HL-60 (cell line): ENCODE results near the gene EDN3.
A peak's percentile ranks its signal among the peaks of the same experiment; 100 is the strongest.

Source experiments
- DNase-seq, 2 experiments: peaks; one replicate each; pipeline ENCODE4 v3.0.0-alpha.2; 2010 to 2020; ENCODE audit warnings: low read depth in 1 of 2, low spot score in 1 of 2
- H3K27ac ChIP-seq: fragments of 250-450 bp; sonication (Bioruptor Pico); replicated peaks from 2 replicates; pipeline ENCODE4 v1.5.1; 2020; ENCODE audit warnings: mild to moderate bottlenecking, moderate library complexity
- H3K27me3 ChIP-seq: fragments of 250-450 bp; sonication (Bioruptor Pico); 2 replicates; pipeline ENCODE4 v1.5.1; 2021; ENCODE audit warnings: mild to moderate bottlenecking, moderate library complexity; ENCODE audit not compliant: insufficient read depth, poor library complexity, severe bottlenecking
- H3K4me3 ChIP-seq: replicated peaks from 2 replicates; pipeline ENCODE4 v1.5.1; 2011; ENCODE audit warnings: mild to moderate bottlenecking, control low read depth, low read length; ENCODE audit not compliant: insufficient read depth
- GABPA ChIP-seq: IDR thresholded peaks from 2 replicates; pipeline ENCODE4 v1.6.1; 2012; ENCODE audit warnings: low read depth
- POLR2AphosphoS5 ChIP-seq: IDR thresholded peaks from 2 replicates; pipeline ENCODE4 v1.6.1; 2012; ENCODE audit warnings: low read depth
- SPI1 ChIP-seq: IDR thresholded peaks from 2 replicates; pipeline ENCODE4 v1.6.1; 2012; ENCODE audit warnings: low read depth, mild to moderate bottlenecking, borderline replicate concordance
- TF ChIP-seq, protein P1 (sequence below): IDR thresholded peaks from 2 replicates; pipeline ENCODE4 v1.6.1; 2012; ENCODE audit warnings: low read depth; ENCODE audit not compliant: insufficient replicate concordance
- TF ChIP-seq, protein P2 (sequence below): IDR thresholded peaks from one replicate; pipeline ENCODE4 v1.5.1; 2011; ENCODE audit warnings: low read length, control low read depth, inconsistent platforms; ENCODE audit not compliant: insufficient read depth

Gene EDN3

DNA sequence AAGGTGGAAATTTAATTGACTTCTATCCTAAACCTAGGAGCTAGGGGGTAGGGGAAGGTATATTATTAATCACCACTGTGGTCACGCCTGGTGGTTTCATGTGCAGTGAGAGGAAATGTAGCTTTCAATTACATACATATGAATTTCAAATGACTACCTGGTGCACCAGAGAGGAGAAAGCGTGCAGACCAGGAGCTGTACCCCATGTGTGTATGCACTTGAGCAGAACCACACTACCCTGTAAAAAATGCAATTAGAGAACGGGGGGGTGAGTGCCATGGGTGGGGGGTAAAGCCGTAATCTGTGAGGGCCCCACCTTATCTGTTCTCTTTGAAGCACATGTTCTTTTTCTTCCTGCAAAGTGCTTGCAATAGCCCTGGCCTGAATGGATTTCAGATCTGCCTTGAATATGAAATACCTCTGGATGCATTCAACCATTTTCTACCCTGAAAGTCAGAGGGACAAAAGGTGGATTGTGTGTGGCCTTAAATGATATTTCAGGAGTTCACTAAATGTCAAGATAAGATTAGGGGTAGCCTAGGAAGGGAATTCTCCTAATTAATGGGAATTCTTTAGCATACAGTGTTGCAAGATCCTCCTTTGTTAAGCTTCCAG, 30.9 kb upstream of the EDN3 start:
- no peak for DNase-seq

DNA sequence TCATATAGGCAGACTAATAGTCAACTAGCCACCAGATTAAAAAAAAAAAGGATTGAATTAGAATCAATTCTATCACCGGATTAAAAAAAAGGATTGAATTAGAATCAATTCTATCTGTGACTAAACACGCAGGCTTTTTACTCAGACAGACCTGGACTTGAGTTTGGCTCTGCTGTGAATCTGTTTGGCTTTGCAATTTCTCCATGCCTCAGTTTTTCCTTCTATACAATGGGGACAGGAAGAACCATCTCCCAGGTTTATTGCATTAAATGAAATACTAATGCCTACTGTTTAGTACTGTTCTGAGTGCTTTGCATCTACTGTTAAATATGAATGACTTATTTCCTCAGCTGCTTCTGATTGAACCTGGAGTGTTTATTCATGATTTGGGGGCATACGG, 30.0 kb upstream of the EDN3 start:
- no peak overlapping the region for H3K27ac ChIP-seq
- no peak overlapping the region for H3K4me3 ChIP-seq
- TF ChIP-seq, protein P1, sequence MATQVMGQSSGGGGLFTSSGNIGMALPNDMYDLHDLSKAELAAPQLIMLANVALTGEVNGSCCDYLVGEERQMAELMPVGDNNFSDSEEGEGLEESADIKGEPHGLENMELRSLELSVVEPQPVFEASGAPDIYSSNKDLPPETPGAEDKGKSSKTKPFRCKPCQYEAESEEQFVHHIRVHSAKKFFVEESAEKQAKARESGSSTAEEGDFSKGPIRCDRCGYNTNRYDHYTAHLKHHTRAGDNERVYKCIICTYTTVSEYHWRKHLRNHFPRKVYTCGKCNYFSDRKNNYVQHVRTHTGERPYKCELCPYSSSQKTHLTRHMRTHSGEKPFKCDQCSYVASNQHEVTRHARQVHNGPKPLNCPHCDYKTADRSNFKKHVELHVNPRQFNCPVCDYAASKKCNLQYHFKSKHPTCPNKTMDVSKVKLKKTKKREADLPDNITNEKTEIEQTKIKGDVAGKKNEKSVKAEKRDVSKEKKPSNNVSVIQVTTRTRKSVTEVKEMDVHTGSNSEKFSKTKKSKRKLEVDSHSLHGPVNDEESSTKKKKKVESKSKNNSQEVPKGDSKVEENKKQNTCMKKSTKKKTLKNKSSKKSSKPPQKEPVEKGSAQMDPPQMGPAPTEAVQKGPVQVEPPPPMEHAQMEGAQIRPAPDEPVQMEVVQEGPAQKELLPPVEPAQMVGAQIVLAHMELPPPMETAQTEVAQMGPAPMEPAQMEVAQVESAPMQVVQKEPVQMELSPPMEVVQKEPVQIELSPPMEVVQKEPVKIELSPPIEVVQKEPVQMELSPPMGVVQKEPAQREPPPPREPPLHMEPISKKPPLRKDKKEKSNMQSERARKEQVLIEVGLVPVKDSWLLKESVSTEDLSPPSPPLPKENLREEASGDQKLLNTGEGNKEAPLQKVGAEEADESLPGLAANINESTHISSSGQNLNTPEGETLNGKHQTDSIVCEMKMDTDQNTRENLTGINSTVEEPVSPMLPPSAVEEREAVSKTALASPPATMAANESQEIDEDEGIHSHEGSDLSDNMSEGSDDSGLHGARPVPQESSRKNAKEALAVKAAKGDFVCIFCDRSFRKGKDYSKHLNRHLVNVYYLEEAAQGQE: no peak
- no peak for TF ChIP-seq POLR2AphosphoS5
- TF ChIP-seq GABPA: no peak
- TF ChIP-seq, protein P2, sequence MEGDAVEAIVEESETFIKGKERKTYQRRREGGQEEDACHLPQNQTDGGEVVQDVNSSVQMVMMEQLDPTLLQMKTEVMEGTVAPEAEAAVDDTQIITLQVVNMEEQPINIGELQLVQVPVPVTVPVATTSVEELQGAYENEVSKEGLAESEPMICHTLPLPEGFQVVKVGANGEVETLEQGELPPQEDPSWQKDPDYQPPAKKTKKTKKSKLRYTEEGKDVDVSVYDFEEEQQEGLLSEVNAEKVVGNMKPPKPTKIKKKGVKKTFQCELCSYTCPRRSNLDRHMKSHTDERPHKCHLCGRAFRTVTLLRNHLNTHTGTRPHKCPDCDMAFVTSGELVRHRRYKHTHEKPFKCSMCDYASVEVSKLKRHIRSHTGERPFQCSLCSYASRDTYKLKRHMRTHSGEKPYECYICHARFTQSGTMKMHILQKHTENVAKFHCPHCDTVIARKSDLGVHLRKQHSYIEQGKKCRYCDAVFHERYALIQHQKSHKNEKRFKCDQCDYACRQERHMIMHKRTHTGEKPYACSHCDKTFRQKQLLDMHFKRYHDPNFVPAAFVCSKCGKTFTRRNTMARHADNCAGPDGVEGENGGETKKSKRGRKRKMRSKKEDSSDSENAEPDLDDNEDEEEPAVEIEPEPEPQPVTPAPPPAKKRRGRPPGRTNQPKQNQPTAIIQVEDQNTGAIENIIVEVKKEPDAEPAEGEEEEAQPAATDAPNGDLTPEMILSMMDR: no peak
- no peak for TF ChIP-seq SPI1
- no peaks in the 10 kb centered on the region for H3K27me3 ChIP-seq
- DNase-seq: no peak

More for the DNA sequence above, 30.9 kb upstream of the EDN3 start:
- Histone ChIP-seq H3K27me3 (no peaks in the 10 kb centered on the region), H3K27ac (no peak overlapping the region), H3K4me3 (no peak overlapping the region)
- TF ChIP-seq POLR2AphosphoS5 (no peak), SPI1 (no peak), GABPA (no peak)
- TF ChIP-seq, protein P1: no peak
- TF ChIP-seq, protein P2: no peak

DNA sequence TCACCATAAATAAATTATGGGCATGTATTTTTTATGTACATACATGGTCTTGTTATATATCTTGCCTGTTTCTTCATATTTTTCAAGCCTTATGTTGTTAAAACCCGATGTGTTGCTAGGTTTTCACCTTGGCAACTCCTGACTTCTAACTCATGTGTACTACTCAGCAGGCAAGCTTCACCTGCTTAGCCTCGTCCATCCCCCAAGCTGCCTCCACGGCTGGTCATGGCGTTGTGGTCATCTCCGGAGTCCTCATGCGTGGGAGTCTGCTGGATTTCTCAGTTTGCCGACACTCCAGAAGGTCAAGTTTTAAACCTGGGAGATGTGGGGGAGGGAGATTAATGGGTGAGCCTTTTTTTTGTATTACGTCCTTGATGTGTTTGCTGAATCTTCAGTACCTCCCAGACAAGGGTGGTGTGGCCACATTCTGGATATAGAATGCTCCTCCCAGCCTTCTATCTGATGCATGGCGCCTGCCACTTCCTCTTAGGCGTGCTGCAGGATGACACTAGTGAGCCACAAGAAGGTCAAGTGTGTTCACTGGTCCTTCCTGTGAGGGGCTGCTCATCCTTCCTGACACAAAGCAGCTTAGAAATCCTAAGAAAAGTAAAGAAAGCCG, 26.6 kb upstream of the EDN3 start:
- peak; percentile 91 for TF ChIP-seq SPI1
- TF ChIP-seq, protein P2: no peak
- peak in 1 of 2 experiments; percentile 69 for DNase-seq
- Histone ChIP-seq H3K4me3 (no peak overlapping the region), H3K27ac (peak overlapping the region; percentile 28), H3K27me3 (no peaks in the 10 kb centered on the region)

DNA sequence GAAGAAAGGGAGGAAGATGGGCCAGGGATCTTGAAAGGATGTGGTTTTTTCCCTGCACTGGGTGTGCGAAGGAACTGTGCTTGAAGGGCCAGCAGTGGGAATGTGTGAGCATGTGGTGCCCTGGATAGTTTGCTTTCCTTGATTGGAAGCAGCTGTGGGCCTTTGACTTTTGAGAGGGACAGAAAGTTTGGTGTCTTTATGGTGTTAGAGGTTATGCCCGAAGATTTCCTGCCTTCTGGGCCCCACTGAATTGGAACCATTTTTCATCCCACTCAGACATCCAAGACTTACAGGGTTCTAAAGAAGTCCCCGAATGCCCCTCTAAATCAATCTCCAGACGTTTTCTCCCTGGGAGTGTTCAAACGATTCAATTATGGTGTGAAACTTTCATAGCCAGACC, 23.5 kb upstream of the EDN3 start:
- Histone ChIP-seq H3K4me3 (no peak overlapping the region), H3K27me3 (no peaks in the 10 kb centered on the region), H3K27ac (no peak overlapping the region)
- TF ChIP-seq GABPA: no peak
- TF ChIP-seq SPI1: no peak
- TF ChIP-seq, protein P2: no peak
- no peak for DNase-seq
